Nephron progenitor cell (in vitro differentiated cells): ENCODE data around the gene NAPEPLD.
A peak's percentile ranks its signal among the peaks of the same experiment; 100 is the strongest.
"Not testable (repeated sequence)": the region's sequence is repeated elsewhere in the genome, so short reads cannot be mapped to it uniquely, and the experiment has no call there.

Source experiments
- DNase-seq: peaks from one replicate; pipeline ENCODE4 v3.0.0; 2021
- H3K27ac Mint-ChIP-seq: 2 replicates; pipeline ENCODE4 v1.8.0; 2021; ENCODE audit warnings: mild to moderate bottlenecking, moderate library complexity, mixed read lengths
- H3K27me3 Mint-ChIP-seq: 2 replicates; pipeline ENCODE4 v1.8.0; 2021; ENCODE audit warnings: mild to moderate bottlenecking, low read depth, mixed read lengths; ENCODE audit not compliant: poor library complexity
- H3K36me3 Mint-ChIP-seq: 2 replicates; pipeline ENCODE4 v1.8.0; 2021; ENCODE audit warnings: low read depth, mixed read lengths
- H3K4me1 Mint-ChIP-seq: 2 replicates; pipeline ENCODE4 v1.8.0; 2021; ENCODE audit warnings: mixed read lengths
- H3K4me3 Mint-ChIP-seq: 2 replicates; pipeline ENCODE4 v1.8.0; 2021; ENCODE audit warnings: mild to moderate bottlenecking, moderate library complexity, mixed read lengths
- H3K9me3 Mint-ChIP-seq: 2 replicates; pipeline ENCODE4 v1.8.0; 2021; ENCODE audit warnings: mild to moderate bottlenecking, moderate library complexity, mixed read lengths
- CTCF ChIP-seq: fragments of 200-600 bp; sonication (generic); IDR thresholded peaks from 2 replicates; pipeline ENCODE4 v1.5.0; 2021; ENCODE audit warnings: antibody characterized with exemption

The NAPEPLD gene

GRCh38 chr7:103154042-103154441 is 5.1 kb upstream of the NAPEPLD start:
- H3K27ac Mint-ChIP-seq, result no peak overlapping the region
- peaks cover 6% of the 10 kb centered on the region for H3K9me3 Mint-ChIP-seq
- no peak for DNase-seq
- peaks cover 10% of the 10 kb centered on the region for H3K27me3 Mint-ChIP-seq
- peaks cover 7% of the 10 kb centered on the region for H3K4me1 Mint-ChIP-seq
- no peak for TF ChIP-seq CTCF
- H3K4me3 Mint-ChIP-seq, result no peak overlapping the region
- peaks cover 14% of the 10 kb centered on the region for H3K36me3 Mint-ChIP-seq

DNA sequence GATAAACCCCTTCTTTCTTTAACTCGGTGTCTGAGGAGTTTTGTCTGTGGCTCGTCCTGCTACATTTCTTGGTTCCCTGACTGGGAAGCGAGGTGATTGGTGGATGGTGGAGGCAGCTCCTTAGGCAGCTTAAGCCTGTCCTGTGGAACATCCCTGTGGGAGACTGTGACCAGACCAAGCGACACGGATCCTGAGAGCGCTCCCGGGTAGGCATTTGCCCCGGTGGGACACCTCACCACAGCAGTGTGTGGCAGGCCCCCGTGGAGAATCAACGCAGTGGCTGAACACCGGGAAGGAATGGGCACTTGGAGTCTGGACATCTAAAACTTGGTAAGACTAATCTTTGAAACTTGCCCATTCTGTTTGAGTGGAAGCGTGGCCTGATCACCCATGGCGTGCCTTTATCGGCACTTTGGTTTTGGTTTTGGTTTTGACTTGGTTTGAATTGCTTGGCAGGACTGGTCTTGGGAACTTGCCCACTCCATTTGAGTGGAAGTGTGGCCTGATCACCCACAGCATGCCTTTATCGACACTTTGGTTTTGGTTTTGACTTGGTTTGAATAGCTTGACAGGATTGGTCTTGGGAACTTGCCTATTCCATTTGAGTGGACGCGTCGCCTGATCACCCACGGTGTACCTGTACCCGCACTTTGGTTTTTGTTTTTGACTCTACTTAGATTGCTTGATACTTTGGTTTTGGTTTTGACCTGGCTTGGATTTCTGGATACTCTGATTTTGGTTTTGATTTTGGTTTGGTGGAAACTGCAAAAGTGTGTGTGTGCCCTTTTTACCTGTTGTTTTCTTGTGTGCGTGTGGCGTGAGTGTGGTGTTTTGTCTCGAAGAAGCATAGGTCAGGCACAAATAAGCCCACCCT is 4.1 kb upstream of the NAPEPLD start:
- H3K27ac Mint-ChIP-seq, DNase-seq, H3K9me3 Mint-ChIP-seq, H3K4me3 Mint-ChIP-seq: not testable (repeated sequence)
- H3K4me1 Mint-ChIP-seq, result peaks cover 15% of the 10 kb centered on the region
- H3K27me3 Mint-ChIP-seq, result peaks cover 10% of the 10 kb centered on the region
- H3K36me3 Mint-ChIP-seq, result peaks cover 14% of the 10 kb centered on the region

DNA sequence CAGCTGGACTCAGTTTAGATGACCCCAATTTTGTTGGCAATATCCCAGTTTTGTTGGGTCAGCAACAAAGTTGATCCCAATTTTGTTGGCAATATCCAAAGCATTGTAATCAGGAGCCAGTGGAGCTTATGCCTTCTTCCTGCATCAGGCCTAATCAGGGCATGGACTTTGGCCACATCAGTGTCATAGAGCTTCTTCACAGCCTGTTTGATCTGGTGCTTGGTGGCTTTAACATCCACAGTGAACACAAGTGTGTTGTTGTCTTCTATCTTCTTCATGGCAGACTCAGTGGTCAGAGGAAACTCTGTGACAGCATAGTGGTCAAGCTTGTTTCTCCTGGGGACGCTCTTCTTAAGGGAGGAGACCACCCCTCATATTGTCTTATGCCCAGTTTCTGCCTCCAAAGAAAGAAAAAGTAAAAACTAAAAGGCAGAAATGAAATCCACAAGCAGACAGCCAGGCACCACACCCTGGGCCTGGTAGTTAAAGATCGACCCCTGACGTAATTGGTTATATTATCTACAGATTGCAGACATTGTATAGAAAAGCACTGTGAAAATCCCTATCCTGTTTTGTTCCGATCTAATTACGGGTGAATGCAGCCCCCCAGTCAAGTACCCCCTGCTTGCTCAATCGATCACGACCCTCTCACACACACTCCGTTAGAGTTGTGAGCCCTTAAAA is 3.2 kb upstream of the NAPEPLD start:
- H3K4me1 Mint-ChIP-seq, result peaks cover 23% of the 10 kb centered on the region
- not testable (repeated sequence) for H3K27ac Mint-ChIP-seq, H3K27me3 Mint-ChIP-seq, H3K4me3 Mint-ChIP-seq, H3K9me3 Mint-ChIP-seq, DNase-seq
- peaks cover 14% of the 10 kb centered on the region for H3K36me3 Mint-ChIP-seq

GRCh38 chr7:103150192-103150591 is 1.3 kb upstream of the NAPEPLD start:
- no peak for TF ChIP-seq CTCF
- H3K4me3 Mint-ChIP-seq, result peak overlapping the region; percentile 98
- H3K36me3 Mint-ChIP-seq, result peaks cover 14% of the 10 kb centered on the region
- peaks cover 6% of the 10 kb centered on the region for H3K9me3 Mint-ChIP-seq
- no peak overlapping the region for H3K27ac Mint-ChIP-seq
- peaks cover 11% of the 10 kb centered on the region for H3K27me3 Mint-ChIP-seq
- peaks cover 41% of the 10 kb centered on the region for H3K4me1 Mint-ChIP-seq
- DNase-seq, result no peak

DNA sequence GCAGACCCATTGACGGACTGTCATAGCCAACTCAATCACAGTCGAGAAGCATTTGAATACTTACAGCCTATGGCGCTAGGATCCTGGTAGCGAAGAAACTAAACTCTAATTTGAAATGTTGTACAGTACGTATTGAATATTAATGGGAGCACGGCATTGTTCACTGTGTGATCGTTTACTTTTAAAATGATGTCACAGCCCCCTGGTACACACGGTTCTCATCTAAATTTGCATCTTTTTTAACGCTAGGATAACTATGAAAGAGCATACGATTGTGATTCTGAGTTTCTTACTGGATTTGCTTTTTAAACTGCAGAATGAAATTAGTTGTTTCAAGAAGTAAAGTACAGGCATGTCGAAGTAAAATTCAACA is 895 bp upstream of the NAPEPLD start:
- H3K9me3 Mint-ChIP-seq, result peaks cover 6% of the 10 kb centered on the region
- H3K4me1 Mint-ChIP-seq, result peaks cover 41% of the 10 kb centered on the region
- H3K27me3 Mint-ChIP-seq, result peaks cover 11% of the 10 kb centered on the region
- no peak for DNase-seq
- peak overlapping the region; percentile 91 for H3K27ac Mint-ChIP-seq
- peak overlapping the region; percentile 98 for H3K4me3 Mint-ChIP-seq
- TF ChIP-seq CTCF, result no peak
- H3K36me3 Mint-ChIP-seq, result peaks cover 14% of the 10 kb centered on the region

- H3K4me3 Mint-ChIP-seq, result peak overlapping the region; percentile 98
- peaks cover 6% of the 10 kb centered on the region for H3K9me3 Mint-ChIP-seq
- peaks cover 11% of the 10 kb centered on the region for H3K27me3 Mint-ChIP-seq
- no peak for DNase-seq
- TF ChIP-seq CTCF, result no peak
- peak overlapping the region; percentile 98 for H3K27ac Mint-ChIP-seq
- H3K4me1 Mint-ChIP-seq, result peaks cover 35% of the 10 kb centered on the region
- H3K36me3 Mint-ChIP-seq, result peaks cover 15% of the 10 kb centered on the region
These were observed 537 bp downstream of the NAPEPLD start for GRCh38 chr7:103148131-103148993.

DNA sequence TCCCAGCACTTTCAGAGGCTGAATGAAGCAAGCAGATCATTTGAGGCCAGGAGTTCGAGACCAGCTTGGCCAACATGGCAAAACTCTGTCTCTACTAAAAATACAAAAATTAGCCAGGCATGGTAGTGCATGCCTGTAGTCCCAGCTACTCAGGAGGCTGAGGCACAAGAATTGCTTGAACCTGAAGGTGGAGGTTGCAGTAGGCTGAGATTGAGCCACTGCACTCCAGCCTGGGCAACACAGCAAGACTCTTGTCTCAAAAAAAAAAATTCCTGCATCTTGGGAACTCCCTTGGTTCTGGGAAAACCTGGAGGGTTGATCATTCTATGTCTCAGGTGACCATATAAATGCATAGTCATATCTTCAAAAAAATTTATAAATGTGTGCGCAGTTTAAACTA is 4.1 kb downstream of the NAPEPLD start:
- H3K27me3 Mint-ChIP-seq, H3K27ac Mint-ChIP-seq, DNase-seq, H3K4me3 Mint-ChIP-seq: not testable (repeated sequence)
- Mint-ChIP-seq H3K4me1 (peaks cover 51% of the 10 kb centered on the region), H3K9me3 (peaks cover 18% of the 10 kb centered on the region), H3K36me3 (peaks cover 28% of the 10 kb centered on the region)
